A673 (cell line): Measurements from ENCODE around the gene PROSER3.

Source experiments
- CTCF ChIP-seq: fragments of 300-800, 200-600 bp; sonication (generic); conservative IDR thresholded peaks from 2 replicates; pipeline ENCODE4 v1.5.1; 2017; ENCODE audit warnings: low read depth, mild to moderate bottlenecking, antibody characterized with exemption, low read length, moderate library complexity, mixed read lengths
- EZH2 ChIP-seq: fragments of 200-600 bp; sonication (generic); IDR thresholded peaks from 2 replicates; pipeline ENCODE4 v1.6.1; 2017; ENCODE audit warnings: borderline replicate concordance, low read depth, mild to moderate bottlenecking, mixed read lengths, antibody characterized with exemption, low read length; ENCODE audit not compliant: poor library complexity, severe bottlenecking

DNA sequence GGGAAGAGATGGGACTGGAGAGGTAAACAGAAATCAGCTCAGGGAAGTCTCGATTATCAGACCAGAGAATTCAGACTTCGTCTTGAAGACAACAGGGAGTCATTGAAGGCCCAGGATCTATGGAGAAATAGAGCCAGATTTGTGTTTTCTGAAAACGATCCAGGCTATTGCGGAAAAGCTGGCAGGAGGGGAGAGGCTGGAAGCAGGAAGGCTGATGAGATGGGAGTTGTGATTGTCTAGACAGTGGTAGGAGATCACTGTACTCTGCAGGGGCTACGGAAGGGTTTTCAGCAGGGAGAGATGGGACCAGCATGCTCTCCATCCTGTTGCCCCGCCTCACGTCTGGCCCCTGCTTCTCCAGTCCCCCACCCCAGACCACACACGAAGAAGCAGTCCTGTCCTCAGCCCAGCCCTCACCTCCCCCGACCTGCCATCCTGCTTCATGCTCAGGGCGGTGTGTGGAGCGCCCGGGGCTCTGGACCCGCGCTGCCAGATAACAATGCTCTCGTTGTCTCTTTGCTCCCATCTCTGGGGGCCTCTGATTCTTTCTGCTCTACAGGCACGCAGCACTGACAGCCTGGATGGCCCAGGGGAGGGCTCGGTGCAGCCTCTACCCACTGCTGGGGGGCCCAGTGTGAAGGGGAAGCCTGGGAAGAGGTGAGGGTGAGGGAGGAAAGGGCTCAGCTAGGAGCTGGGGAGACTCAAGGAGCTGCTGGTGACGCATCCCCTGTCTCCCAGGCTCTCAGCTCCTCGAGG is 19.3 kb downstream of the PROSER3 start:
- TF ChIP-seq CTCF (no peak), EZH2 (no peak)
